HUES6 (cell line): ENCODE measurements around the gene NFATC3.
"Not testable (repeated sequence)": the region's sequence is repeated elsewhere in the genome, so short reads cannot be mapped to it uniquely, and the experiment has no call there.

Experiments used
- H3K27ac ChIP-seq: 2 replicates; pipeline ENCODE4 v1.7.0; 2013; ENCODE audit warnings: low read depth, mild to moderate bottlenecking, low read length, inconsistent platforms
- H3K27me3 ChIP-seq: 2 replicates; pipeline ENCODE4 v1.6.1; 2013; ENCODE audit warnings: low read length; ENCODE audit not compliant: control insufficient read depth, insufficient read depth
- H3K36me3 ChIP-seq: 2 replicates; pipeline ENCODE4 v1.6.1; 2013; ENCODE audit warnings: low read length; ENCODE audit not compliant: control insufficient read depth, insufficient read depth
- H3K4me1 ChIP-seq: 2 replicates; pipeline ENCODE4 v1.6.1; 2013; ENCODE audit warnings: low read length; ENCODE audit not compliant: control insufficient read depth, insufficient read depth
- H3K4me3 ChIP-seq: 2 replicates; pipeline ENCODE4 v1.5.1; 2013; ENCODE audit warnings: low read depth, low read length
- H3K9ac ChIP-seq: one replicate; pipeline ENCODE4 v1.6.1; 2013; ENCODE audit warnings: mild to moderate bottlenecking, low read length
- H3K9me3 ChIP-seq: 2 replicates; pipeline ENCODE4 v1.6.1; 2013; ENCODE audit warnings: low read depth, low read length; ENCODE audit not compliant: control insufficient read depth, insufficient read depth

NFATC3 gene

DNA sequence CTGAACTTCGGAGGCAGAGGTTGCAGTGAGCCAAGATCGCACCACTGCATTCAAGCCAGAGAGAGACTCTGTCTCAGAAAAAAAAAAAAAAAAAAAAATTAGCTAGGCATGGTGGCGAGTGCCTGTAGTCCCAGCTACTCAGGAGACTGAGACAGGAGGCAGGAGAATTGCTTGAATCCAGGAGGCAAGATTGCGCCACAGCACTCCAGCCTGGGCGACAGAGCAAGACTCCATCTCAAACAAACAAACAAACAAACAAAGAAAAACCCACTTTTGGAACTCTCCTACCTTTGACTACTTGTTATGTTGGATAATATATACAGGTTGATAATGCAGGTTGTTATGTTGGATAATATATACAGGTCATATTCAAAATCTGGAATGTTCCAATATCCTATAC, 35.3 kb downstream of the NFATC3 start:
- H3K4me1 ChIP-seq, H3K9me3 ChIP-seq, H3K36me3 ChIP-seq, H3K27ac ChIP-seq, H3K27me3 ChIP-seq, H3K4me3 ChIP-seq, H3K9ac ChIP-seq: not testable (repeated sequence)

DNA sequence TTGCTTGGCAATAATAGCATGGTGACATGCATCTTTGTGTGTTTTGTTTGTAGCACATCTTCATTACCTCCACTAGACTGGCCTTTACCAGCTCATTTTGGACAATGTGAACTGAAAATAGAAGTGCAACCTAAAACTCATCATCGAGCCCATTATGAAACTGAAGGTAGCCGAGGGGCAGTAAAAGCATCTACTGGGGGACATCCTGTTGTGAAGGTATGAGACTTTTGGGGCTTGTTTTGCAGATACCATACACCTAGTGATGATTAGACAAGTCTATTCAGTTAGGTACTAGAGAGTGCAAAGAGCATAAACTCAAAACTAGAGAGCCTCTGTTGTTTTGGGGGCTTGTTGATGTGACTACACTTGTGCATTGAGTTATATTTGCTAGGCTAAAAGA, 41.2 kb downstream of the NFATC3 start:
- no peaks in the 10 kb centered on the region for H3K4me1 ChIP-seq
- no peak overlapping the region for H3K4me3 ChIP-seq
- no peaks in the 10 kb centered on the region for H3K27me3 ChIP-seq
- H3K9me3 ChIP-seq = no peaks in the 10 kb centered on the region
- no peak overlapping the region for H3K9ac ChIP-seq
- peaks cover 7% of the 10 kb centered on the region for H3K36me3 ChIP-seq
- no peak overlapping the region for H3K27ac ChIP-seq

DNA sequence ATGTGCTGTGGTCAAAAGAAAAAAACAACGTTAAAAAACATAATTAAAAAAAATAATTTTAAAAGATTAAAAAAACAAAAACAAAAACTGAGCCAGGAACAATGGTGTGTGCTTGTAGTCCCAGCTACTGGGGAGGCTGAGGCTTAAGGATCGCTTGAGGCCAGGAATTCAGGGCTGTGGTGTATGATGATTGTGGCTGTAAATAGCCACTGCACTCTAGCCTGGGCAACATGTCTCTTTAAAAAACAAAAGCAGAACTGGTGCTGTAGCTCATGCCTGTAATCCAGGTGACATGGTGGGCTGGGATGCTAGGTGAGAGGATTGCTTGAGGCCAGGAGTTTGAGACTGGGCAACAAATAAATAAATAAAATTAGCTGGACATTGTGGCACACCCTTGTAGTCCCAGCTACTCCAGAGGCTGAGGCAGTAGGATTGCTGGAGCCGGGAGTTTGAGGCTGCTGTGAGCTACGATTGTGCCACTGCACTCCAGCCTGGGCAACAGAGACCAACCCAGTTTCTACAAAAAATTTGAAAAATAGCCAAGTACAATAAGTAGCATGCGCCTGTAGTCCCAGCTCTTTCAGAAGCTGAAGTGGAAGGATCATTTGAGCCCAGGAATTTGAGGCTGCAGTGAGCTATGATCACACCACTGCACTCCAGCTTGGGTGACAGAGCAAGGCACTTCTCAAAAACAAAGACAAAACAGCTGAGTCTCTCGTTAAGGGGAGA, 43.6 kb downstream of the NFATC3 start:
- no peak overlapping the region for H3K4me3 ChIP-seq
- H3K4me1 ChIP-seq = no peaks in the 10 kb centered on the region
- H3K27ac ChIP-seq = no peak overlapping the region
- H3K9me3 ChIP-seq = no peaks in the 10 kb centered on the region
- no peak overlapping the region for H3K9ac ChIP-seq
- H3K27me3 ChIP-seq = no peaks in the 10 kb centered on the region
- H3K36me3 ChIP-seq = peaks cover 7% of the 10 kb centered on the region

DNA sequence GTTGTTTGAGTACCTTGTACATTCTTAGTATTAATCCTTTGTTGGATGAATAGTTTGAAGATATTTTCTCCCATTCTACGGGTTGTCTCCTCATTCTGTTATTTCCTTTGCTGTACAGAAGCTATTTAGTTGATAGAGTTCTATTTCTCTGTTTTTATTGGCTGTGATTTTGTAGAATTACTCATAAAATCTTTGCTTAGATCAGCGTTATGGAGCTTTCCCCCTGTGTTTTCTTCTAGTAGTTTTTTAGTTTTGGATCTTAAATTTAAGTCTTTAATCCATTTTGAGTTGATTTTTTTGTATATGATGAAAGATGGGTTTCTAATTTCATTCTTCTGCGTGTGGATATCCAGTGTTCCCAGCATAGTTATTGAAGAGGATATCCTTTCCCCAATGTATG, 45.4 kb downstream of the NFATC3 start:
- Histone ChIP-seq H3K36me3 (peaks cover 9% of the 10 kb centered on the region), H3K4me3 (no peak overlapping the region), H3K9ac (no peak overlapping the region), H3K27me3 (no peaks in the 10 kb centered on the region), H3K9me3 (no peaks in the 10 kb centered on the region), H3K27ac (no peak overlapping the region), H3K4me1 (no peaks in the 10 kb centered on the region)

DNA sequence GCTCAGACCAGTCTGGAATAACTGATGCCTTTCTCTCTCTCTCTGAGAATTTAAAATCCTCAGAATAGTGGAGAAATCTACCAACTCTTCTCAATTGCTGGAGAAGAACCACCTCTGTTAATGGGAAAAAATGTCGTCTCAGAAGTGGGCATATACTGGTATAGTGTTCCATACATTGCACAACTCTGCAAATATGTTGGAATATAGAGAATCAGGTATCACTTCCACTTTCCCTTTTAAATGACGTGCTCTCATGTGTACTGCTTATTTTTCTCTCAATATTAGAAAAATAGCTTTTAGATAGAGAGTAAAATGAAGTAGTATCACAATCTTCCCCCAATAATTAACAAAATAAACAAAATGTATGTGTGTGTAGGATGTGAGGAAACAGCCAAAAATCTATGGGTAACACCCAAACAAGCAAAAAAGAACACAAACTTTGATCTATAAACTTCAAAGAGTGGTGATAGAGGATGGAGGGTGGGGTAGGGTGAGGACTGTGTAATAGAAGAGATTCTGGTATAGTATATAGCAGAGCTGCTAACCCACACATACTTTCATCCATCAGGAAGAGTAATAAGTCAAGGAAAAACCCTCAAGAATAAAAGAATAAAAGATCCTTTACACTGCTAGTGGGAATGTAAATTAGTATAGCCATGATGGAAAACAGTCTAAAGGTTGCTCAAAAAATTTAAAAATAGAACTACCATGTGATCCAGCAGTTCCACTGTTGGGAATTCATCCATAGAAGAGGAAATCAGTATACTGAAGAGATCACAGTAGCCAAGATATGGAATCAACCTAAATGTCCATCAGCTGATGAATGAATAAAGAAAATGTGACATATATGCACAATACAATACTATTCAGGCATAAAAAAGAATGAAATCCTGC, 46.9 kb downstream of the NFATC3 start:
- peaks cover 4% of the 10 kb centered on the region; the same call in 1 of the 2 replicates for H3K36me3 ChIP-seq
- no peak overlapping the region for H3K4me3 ChIP-seq
- H3K9me3 ChIP-seq = no peaks in the 10 kb centered on the region
- no peak overlapping the region for H3K27ac ChIP-seq
- no peak overlapping the region for H3K9ac ChIP-seq
- H3K4me1 ChIP-seq = no peaks in the 10 kb centered on the region
- H3K27me3 ChIP-seq = no peaks in the 10 kb centered on the region

DNA sequence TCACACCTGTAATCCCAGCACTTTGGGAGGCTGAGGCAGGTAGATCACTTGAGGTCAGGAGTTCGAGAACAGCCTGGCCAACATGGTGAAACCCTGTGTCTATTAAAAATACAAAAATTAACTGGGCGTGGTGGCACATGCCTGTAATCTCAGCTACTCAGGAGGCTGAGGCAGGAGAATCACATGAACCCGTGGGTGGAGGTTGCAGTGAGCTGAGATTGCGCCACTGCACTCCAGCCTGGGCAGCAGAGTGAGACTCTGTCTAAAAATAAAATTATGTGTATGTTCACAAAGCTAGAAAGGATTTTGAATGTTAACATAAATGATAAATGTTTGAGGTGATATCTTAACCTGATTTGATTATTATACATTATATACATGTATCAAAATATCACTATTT, 47.8 kb downstream of the NFATC3 start:
- not testable (repeated sequence) for H3K36me3 ChIP-seq, H3K27ac ChIP-seq, H3K9ac ChIP-seq, H3K27me3 ChIP-seq, H3K4me1 ChIP-seq, H3K9me3 ChIP-seq, H3K4me3 ChIP-seq

DNA sequence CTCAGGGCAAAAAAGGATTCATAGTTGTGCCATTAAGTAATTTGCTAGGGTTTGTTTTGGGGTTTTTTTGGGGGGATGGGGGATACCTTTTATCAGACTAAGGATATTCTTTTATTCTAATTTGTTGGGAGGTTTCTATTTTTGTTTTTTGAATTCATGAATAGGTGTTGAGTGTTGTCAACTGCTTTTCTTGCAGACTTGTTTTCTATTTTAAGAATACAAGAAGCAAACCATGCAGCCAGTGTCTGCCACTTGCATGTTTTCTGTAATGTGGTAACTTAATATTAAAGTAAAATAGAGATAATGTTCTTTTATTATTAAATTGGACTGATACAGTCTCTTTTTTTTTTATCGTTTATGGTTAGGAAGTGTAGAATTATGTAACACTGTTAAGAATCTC, 49.5 kb downstream of the NFATC3 start:
- no peaks in the 10 kb centered on the region for H3K27me3 ChIP-seq
- no peak overlapping the region for H3K9ac ChIP-seq
- peaks cover 6% of the 10 kb centered on the region; the same call in 1 of the 2 replicates for H3K36me3 ChIP-seq
- H3K9me3 ChIP-seq = no peaks in the 10 kb centered on the region
- no peak overlapping the region for H3K27ac ChIP-seq
- no peak overlapping the region for H3K4me3 ChIP-seq
- H3K4me1 ChIP-seq = no peaks in the 10 kb centered on the region

DNA sequence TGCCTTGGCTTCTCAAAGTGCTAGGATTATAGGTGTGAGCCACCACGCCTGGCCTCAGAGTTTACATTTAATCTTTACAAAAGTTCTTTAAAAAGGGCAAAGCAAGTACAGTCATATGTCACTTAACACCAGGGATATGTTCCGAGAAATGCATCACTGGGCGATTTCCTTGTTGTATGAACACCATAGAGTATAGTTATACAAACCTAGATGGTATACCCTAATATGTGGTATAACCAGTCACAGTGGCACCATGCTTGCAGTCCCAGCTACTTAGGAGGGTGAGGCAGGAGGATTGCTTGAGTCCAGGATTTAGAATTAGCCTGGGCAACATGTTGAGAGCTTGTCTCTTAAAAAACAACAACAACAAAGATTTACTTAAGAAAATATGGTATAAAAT, 51.3 kb downstream of the NFATC3 start:
- no peak overlapping the region for H3K4me3 ChIP-seq
- H3K27ac ChIP-seq = no peak overlapping the region
- H3K4me1 ChIP-seq = no peaks in the 10 kb centered on the region
- H3K36me3 ChIP-seq = peaks cover 6% of the 10 kb centered on the region; the same call in 1 of the 2 replicates
- no peak overlapping the region for H3K9ac ChIP-seq
- H3K9me3 ChIP-seq = no peaks in the 10 kb centered on the region
- H3K27me3 ChIP-seq = no peaks in the 10 kb centered on the region

DNA sequence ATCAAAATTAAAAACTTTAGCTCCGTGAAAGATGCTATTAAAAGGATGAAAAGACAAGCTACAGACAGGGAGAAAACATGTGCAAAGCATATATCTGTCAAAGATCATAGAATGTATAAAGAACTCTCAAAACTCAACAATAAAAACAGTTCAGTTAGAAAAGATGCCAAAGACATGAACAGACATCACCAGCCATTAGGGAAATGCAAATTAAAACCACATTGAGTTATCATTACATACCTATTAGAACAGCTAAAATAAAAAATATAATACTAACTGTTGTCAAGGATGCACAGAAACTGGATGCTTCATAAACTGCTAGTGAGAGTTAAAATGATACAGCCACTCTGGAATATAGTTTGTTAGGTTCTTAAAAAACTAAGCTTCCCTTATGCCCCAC, 58.8 kb downstream of the NFATC3 start:
- Histone ChIP-seq H3K9me3 (no peaks in the 10 kb centered on the region), H3K4me1 (no peaks in the 10 kb centered on the region), H3K4me3 (no peak overlapping the region), H3K36me3 (no peaks in the 10 kb centered on the region), H3K27me3 (no peaks in the 10 kb centered on the region), H3K27ac (no peak overlapping the region), H3K9ac (no peak overlapping the region)

DNA sequence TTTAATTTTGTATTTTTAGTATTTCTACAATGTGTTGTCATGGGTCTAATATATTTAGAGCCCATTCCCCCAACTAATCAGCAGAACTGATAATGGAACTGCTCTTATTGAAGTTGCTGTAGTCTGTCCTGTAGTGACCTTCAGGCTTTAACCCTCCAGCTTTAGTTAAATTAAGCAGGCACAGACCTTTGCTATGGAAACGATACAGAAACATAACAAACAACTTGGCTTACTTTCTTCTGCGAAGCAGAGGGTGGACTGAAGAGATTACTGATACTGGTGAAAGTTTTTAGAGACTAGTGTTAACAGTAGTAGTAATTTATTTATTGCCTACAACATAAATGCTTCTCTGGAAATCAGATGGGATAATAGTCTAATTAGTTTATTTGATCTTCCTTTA, 61.4 kb downstream of the NFATC3 start:
- Histone ChIP-seq H3K9ac (no peak overlapping the region), H3K27me3 (no peaks in the 10 kb centered on the region), H3K4me3 (no peak overlapping the region), H3K36me3 (no peaks in the 10 kb centered on the region), H3K27ac (no peak overlapping the region), H3K9me3 (no peaks in the 10 kb centered on the region), H3K4me1 (no peaks in the 10 kb centered on the region)

DNA sequence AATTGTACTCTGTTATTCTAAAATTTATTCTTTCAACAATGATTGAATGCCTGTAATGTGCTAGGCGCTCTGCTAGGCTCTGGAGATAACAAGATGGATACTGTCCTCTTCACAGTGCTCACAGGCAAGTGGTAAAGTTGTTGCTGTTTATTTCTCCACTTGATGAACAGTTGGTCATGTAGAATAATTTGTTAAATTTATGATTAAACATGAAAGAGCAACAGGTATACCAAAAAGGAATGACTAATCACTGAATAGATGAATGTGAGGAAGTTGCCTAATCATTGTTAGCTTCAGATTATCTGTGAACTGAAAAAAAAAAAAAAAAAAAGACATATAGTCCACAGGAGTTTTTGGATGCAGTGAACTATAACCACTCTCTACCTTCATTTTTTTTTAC, 62.3 kb downstream of the NFATC3 start:
- Histone ChIP-seq H3K27ac (no peak overlapping the region), H3K36me3 (no peaks in the 10 kb centered on the region), H3K9me3 (no peaks in the 10 kb centered on the region)

More for the DNA sequence above, 62.3 kb downstream of the NFATC3 start:
- no peaks in the 10 kb centered on the region for H3K27me3 ChIP-seq
- no peaks in the 10 kb centered on the region for H3K4me1 ChIP-seq
- no peak overlapping the region for H3K4me3 ChIP-seq
- no peak overlapping the region for H3K9ac ChIP-seq
